ENCODE measurements around the gene DAGLB. TPM values are rescaled to one million over a fixed set of nuclear protein-coding genes. Genes with fewer than 3 reads are reported as not detected.

The DAGLB gene
- total RNA-seq, 1 donor from 2014 or later = 19.3 TPM

DNA sequence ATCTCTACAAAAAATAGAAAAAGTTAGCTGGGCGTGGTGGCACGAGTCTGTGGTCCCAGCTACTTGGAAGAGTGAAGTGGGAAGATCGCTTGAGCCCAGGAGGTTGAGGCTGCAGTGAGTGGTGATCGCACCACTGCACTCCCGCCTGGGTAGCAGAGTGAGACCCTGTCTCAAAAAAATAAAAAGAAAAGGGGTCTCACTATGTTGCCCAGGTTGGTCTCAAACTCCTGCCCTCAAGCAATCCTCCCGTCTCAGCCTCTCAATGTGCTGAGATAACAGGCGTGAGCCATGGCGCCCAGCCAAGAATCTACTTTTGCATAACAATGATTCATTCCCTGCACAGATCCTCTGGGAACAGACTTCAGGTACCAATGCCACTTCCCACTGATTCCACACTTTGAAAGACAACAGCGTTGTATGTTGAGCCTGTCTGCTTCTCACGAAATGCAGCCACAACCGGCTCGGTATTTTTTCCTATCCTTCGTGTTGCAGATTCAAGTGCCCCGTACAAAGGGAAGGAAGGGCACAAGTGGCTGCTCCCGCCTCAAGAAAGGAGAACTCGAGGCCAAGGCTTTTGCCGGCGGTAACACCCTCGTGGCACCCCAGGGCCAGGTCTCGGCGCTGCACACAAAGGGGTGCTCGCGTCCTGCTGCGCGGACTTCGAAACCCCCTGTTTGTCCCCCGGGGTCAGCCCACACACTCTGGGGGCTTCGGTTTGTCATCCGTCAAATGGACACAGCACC is 745 bp downstream of the DAGLB start:
- Histone ChIP-seq H3K27ac (ENCODE audit: low read depth, low read length) (peak overlapping the region; percentile 92), H3K36me3 (ENCODE audit: control insufficient read depth in 3 of 3, insufficient read depth in 3 of 3, low read length in 3 of 3) (peaks cover 16 to 28% (median 18%) of the 10 kb centered on the region in 3 donors), H3K4me3 (ENCODE audit: low read length in 3 of 3) (peak overlapping the region; percentile 92 to 97 (median 96)), H3K4me1 (ENCODE audit: control insufficient read depth in 3 of 3, insufficient read depth in 3 of 3, low read length in 3 of 3) (peaks cover 24 to 46% (median 25%) of the 10 kb centered on the region in 3 donors), H3K9me3 (ENCODE audit: control insufficient read depth in 3 of 3, low read length in 3 of 3) (no peaks in the 10 kb centered on the region), H3K27me3 (ENCODE audit: control insufficient read depth in 3 of 3, insufficient read depth in 3 of 3, low read length in 3 of 3) (no peaks in the 10 kb centered on the region), H3K9ac (ENCODE audit: low read depth in 1 of 3, low read length in 3 of 3) (peak overlapping the region; percentile 91 to 98 (median 97))

DNA sequence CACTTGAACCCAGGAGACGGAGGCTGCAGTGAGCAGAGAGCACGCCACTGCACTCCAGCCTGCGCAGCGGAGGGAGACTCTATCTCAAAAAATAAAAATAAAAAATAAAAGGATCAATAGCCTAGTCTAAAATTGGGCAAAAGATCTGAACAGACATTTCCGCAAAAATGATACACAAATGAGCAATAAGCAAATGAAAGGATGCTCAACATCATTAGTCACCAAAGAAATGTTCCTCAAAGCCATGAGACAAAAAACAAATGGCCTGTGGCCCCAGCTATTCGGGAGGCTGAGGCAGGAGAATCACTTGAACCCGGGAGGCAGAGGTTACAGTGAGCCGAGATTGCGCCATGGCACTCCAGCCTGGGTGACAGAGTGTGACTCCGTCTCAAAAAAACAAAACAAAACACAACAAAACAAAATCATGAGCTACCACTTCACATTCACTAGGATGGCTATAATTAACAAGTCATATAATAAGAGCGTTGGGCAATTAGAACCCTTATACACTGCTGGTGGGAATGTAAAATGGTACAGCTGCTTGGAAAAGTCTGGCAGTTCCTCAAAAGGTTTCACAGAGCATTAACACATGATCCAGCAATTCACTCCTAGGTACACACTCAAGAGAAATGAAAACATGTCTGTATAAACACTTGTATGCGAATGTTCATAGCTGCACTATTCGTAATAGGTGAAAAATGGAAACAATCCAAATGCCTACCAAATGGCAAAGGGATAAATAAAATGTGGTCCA is 3.1 kb downstream of the DAGLB start:
- peak overlapping the region; percentile 63 for H3K27ac ChIP-seq (ENCODE audit: low read depth, low read length)
- H3K4me3 ChIP-seq (ENCODE audit: low read length in 3 of 3) = no peak overlapping the region
- peaks cover 16 to 32% (median 21%) of the 10 kb centered on the region in 3 donors for H3K36me3 ChIP-seq (ENCODE audit: control insufficient read depth in 3 of 3, insufficient read depth in 3 of 3, low read length in 3 of 3)
- H3K9ac ChIP-seq (ENCODE audit: low read depth in 1 of 3, low read length in 3 of 3) = no peak overlapping the region
- no peaks in the 10 kb centered on the region for H3K9me3 ChIP-seq (ENCODE audit: control insufficient read depth in 3 of 3, low read length in 3 of 3)
- H3K4me1 ChIP-seq (ENCODE audit: control insufficient read depth in 3 of 3, insufficient read depth in 3 of 3, low read length in 3 of 3) = peaks cover 24 to 57% (median 31%) of the 10 kb centered on the region in 3 donors
- H3K27me3 ChIP-seq (ENCODE audit: control insufficient read depth in 3 of 3, insufficient read depth in 3 of 3, low read length in 3 of 3) = no peaks in the 10 kb centered on the region

DNA sequence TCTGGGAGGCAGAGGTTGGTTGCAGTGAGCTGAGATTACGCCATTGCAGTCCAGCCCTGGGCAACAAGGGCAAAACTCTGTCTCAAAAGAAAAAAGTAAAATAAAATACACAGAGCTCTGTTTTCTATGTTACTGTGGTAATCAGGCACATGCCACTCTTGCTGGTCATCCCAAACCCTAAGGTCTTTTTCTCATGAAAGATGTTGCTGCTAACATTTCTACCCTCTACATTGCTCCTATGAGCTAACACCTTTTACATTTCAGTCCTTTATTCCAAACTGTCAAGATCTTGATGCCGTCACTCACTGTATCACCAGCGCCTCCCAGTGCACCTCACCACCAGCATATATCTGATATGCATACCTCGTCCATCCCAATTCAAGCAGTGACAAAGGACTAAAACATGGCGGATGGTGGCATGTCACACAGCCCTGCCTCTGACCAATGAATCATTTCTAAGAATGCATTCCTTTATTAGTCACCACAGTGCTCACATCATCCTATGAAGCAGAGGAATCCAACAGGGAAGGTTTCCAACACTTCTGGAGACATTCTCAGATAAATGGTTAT is 4.3 kb downstream of the DAGLB start:
- peaks cover 34 to 69% (median 42%) of the 10 kb centered on the region in 3 donors for H3K4me1 ChIP-seq (ENCODE audit: control insufficient read depth in 3 of 3, insufficient read depth in 3 of 3, low read length in 3 of 3)
- no peaks in the 10 kb centered on the region for H3K27me3 ChIP-seq (ENCODE audit: control insufficient read depth in 3 of 3, insufficient read depth in 3 of 3, low read length in 3 of 3)
- H3K36me3 ChIP-seq (ENCODE audit: control insufficient read depth in 3 of 3, insufficient read depth in 3 of 3, low read length in 3 of 3) = peaks cover 16 to 32% (median 21%) of the 10 kb centered on the region in 3 donors
- no peaks in the 10 kb centered on the region for H3K9me3 ChIP-seq (ENCODE audit: control insufficient read depth in 3 of 3, low read length in 3 of 3)
- no peak overlapping the region for H3K4me3 ChIP-seq (ENCODE audit: low read length in 3 of 3)
- peak overlapping the region; percentile 63 for H3K27ac ChIP-seq (ENCODE audit: low read depth, low read length)
- H3K9ac ChIP-seq (ENCODE audit: low read depth in 1 of 3, low read length in 3 of 3) = no peak overlapping the region

DNA sequence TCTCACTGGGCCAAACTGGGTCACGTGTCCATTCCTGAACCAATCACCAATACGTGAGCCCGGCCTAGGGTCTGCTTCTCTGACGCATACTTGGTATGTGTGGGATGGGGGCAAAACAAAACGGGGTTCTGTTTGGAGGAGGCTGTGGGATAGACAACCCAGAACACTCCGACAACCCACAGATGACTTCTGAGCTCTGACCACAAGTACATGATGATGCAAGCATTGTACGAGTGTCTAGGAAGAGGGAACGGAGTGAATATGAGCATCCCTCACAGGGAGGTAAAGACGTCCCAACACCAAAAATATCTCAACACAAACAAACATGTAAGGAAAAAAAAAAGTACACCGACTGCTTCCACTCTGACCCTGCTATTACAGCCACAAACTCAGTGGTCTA is 5.6 kb downstream of the DAGLB start:
- no peak overlapping the region for H3K4me3 ChIP-seq (ENCODE audit: low read length in 3 of 3)
- H3K9ac ChIP-seq (ENCODE audit: low read depth in 1 of 3, low read length in 3 of 3) = peak overlapping the region in 1 of 3 donors; percentile 33
- peaks cover 16 to 32% (median 21%) of the 10 kb centered on the region in 3 donors for H3K36me3 ChIP-seq (ENCODE audit: control insufficient read depth in 3 of 3, insufficient read depth in 3 of 3, low read length in 3 of 3)
- H3K4me1 ChIP-seq (ENCODE audit: control insufficient read depth in 3 of 3, insufficient read depth in 3 of 3, low read length in 3 of 3) = peaks cover 40 to 71% (median 49%) of the 10 kb centered on the region in 3 donors
- peak overlapping the region; percentile 22 for H3K27ac ChIP-seq (ENCODE audit: low read depth, low read length)
- H3K27me3 ChIP-seq (ENCODE audit: control insufficient read depth in 3 of 3, insufficient read depth in 3 of 3, low read length in 3 of 3) = no peaks in the 10 kb centered on the region
- no peaks in the 10 kb centered on the region for H3K9me3 ChIP-seq (ENCODE audit: control insufficient read depth in 3 of 3, low read length in 3 of 3)

DNA sequence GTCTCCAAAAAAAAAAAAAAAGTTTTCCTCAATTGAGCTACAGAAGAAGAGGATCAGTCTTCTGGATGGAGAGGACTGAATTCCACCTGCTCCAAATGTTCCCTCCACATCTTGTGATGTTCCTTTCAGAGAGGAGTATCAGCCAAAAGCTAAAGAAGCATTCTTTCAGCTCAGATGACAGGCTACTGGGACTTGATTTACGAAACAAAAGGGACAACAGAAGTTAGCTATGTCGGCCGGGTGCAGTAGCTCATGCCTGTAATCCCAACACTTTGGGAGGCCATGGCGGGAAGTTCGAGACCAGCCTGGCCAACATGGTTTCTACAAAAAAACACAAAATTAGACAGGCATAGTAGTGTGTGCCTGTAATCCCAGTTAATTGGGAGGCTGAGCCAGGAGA is 7.4 kb downstream of the DAGLB start:
- H3K36me3 ChIP-seq (ENCODE audit: control insufficient read depth in 3 of 3, insufficient read depth in 3 of 3, low read length in 3 of 3) = peaks cover 13 to 30% (median 19%) of the 10 kb centered on the region in 3 donors
- no peak overlapping the region for H3K27ac ChIP-seq (ENCODE audit: low read depth, low read length)
- H3K9me3 ChIP-seq (ENCODE audit: control insufficient read depth in 3 of 3, low read length in 3 of 3) = no peaks in the 10 kb centered on the region
- H3K4me3 ChIP-seq (ENCODE audit: low read length in 3 of 3) = no peak overlapping the region
- H3K9ac ChIP-seq (ENCODE audit: low read depth in 1 of 3, low read length in 3 of 3) = no peak overlapping the region
- no peaks in the 10 kb centered on the region for H3K27me3 ChIP-seq (ENCODE audit: control insufficient read depth in 3 of 3, insufficient read depth in 3 of 3, low read length in 3 of 3)
- H3K4me1 ChIP-seq (ENCODE audit: control insufficient read depth in 3 of 3, insufficient read depth in 3 of 3, low read length in 3 of 3) = peaks cover 34 to 64% (median 44%) of the 10 kb centered on the region in 3 donors

DNA sequence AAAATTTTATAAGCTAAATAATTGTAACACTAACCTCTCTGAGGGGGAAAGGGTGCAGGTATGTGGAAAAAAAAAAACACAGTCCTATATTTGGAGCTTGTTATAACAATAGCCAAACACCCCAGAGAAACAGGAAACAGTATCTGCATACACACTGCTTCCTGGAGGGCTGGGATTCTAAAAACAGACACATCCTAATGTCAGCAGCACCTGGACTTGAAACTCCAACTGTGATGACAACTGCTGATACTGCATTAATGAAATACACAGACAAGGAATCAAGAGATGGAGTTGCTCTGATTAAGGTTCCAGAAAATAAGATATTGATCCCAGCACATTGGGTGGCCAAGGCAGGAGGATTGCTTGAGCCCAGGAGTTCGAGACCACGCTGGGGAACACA is 9.3 kb downstream of the DAGLB start:
- Histone ChIP-seq H3K4me1 (ENCODE audit: control insufficient read depth in 3 of 3, insufficient read depth in 3 of 3, low read length in 3 of 3) (peaks cover 22 to 46% (median 35%) of the 10 kb centered on the region in 3 donors), H3K9ac (ENCODE audit: low read depth in 1 of 3, low read length in 3 of 3) (peak overlapping the region in 1 of 3 donors; percentile 8), H3K36me3 (ENCODE audit: control insufficient read depth in 3 of 3, insufficient read depth in 3 of 3, low read length in 3 of 3) (peaks cover 13 to 15% (median 13%) of the 10 kb centered on the region in 3 donors), H3K27me3 (ENCODE audit: control insufficient read depth in 3 of 3, insufficient read depth in 3 of 3, low read length in 3 of 3) (no peaks in the 10 kb centered on the region), H3K27ac (ENCODE audit: low read depth, low read length) (peak overlapping the region; percentile 65), H3K4me3 (ENCODE audit: low read length in 3 of 3) (peak overlapping the region in 1 of 3 donors; percentile 23), H3K9me3 (ENCODE audit: control insufficient read depth in 3 of 3, low read length in 3 of 3) (no peaks in the 10 kb centered on the region)

DNA sequence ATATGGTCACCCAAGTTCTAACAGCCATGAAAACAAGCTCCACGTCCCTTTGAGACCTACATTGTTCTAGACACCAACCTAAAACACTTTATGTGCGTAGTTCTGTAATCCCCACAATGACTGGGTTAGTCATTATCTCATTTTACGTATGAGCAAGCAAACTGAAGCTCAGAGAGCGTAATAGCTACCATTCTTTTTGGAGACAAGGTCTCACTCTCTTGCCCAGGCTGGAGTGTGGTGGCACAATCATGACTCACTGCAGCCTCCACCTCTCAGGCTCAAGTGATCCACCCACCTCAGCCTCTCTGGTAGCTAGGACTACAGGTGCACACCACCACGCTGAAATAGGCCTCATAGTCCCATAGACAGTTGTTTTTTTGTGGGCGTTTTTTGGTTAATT is 10.5 kb downstream of the DAGLB start:
- Histone ChIP-seq H3K27me3 (ENCODE audit: control insufficient read depth in 3 of 3, insufficient read depth in 3 of 3, low read length in 3 of 3) (no peaks in the 10 kb centered on the region), H3K36me3 (ENCODE audit: control insufficient read depth in 3 of 3, insufficient read depth in 3 of 3, low read length in 3 of 3) (peaks cover 7 to 9% (median 8%) of the 10 kb centered on the region in 3 donors), H3K4me1 (ENCODE audit: control insufficient read depth in 3 of 3, insufficient read depth in 3 of 3, low read length in 3 of 3) (peaks cover 22 to 39% (median 35%) of the 10 kb centered on the region in 3 donors), H3K27ac (ENCODE audit: low read depth, low read length) (peak overlapping the region; percentile 40), H3K9ac (ENCODE audit: low read depth in 1 of 3, low read length in 3 of 3) (no peak overlapping the region), H3K4me3 (ENCODE audit: low read length in 3 of 3) (no peak overlapping the region), H3K9me3 (ENCODE audit: control insufficient read depth in 3 of 3, low read length in 3 of 3) (no peaks in the 10 kb centered on the region)

DNA sequence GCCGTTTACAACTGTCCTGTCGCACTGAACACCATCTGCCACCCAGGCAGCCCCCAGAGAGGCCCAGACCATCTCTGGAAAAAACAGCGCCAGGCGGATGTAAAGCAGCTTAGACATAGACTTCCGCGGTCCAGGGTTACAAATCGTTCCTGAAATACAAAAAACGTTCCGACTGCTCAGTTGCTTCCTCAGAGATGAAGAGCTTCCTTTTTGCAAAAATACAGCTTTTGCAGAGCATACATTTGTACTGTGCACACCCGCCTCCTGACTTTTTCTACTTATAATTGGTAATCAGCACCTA is 11.4 kb downstream of the DAGLB start:
- Histone ChIP-seq H3K9ac (ENCODE audit: low read depth in 1 of 3, low read length in 3 of 3) (peak overlapping the region in 1 of 3 donors; percentile 12), H3K4me1 (ENCODE audit: control insufficient read depth in 3 of 3, insufficient read depth in 3 of 3, low read length in 3 of 3) (peaks cover 22 to 33% (median 31%) of the 10 kb centered on the region in 3 donors), H3K4me3 (ENCODE audit: low read length in 3 of 3) (no peak overlapping the region), H3K27ac (ENCODE audit: low read depth, low read length) (peak overlapping the region; percentile 38), H3K36me3 (ENCODE audit: control insufficient read depth in 3 of 3, insufficient read depth in 3 of 3, low read length in 3 of 3) (peaks cover 7 to 11% (median 7%) of the 10 kb centered on the region in 3 donors), H3K9me3 (ENCODE audit: control insufficient read depth in 3 of 3, low read length in 3 of 3) (no peaks in the 10 kb centered on the region), H3K27me3 (ENCODE audit: control insufficient read depth in 3 of 3, insufficient read depth in 3 of 3, low read length in 3 of 3) (no peaks in the 10 kb centered on the region)

DNA sequence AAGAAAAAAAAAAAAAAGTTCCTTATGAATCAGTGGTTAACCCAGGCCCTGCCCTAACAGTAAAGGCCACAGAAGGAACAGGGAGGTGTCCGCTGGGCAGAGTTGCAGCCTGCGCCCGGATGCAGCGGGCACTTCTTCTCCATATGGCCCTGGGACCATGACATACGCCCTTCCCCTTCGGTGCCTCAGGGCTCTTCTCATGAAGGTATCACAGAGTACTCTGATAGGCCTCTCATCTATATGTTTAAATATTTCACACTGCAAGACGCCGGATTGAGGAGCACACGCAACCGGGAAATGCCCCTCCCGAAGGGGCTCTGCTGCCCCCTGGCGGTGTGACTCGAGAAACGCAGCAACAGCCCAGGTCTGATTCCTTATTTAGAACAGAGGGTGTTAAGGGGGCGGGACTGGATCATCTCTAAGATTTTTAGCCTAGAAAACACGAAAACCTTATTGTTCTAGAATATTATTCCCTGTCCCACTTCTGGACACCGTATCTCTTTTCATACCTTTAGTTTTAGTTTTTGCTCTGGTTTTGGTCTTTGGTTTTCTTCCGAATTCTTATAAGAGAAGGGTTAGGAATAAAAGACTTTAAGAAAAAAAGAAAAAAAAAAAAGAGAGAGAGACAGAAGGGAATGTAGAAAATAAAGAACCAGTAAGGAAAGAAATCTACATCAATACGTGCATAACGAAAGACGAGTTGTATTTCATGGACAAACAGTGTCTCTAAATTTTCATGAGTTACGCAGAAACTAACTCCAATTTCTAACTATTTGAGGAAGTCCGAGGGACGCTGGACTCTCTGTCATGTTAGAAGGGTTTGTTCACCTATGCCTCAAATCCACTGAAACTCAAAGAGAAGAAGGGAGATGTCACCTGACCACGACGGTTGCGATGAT is 12.0 kb downstream of the DAGLB start:
- H3K36me3 ChIP-seq (ENCODE audit: control insufficient read depth in 3 of 3, insufficient read depth in 3 of 3, low read length in 3 of 3) = peaks cover 7 to 12% (median 11%) of the 10 kb centered on the region in 3 donors
- peak overlapping the region in 1 of 3 donors; percentile 41 for H3K4me3 ChIP-seq (ENCODE audit: low read length in 3 of 3)
- H3K27ac ChIP-seq (ENCODE audit: low read depth, low read length) = peak overlapping the region; percentile 38
- no peaks in the 10 kb centered on the region for H3K9me3 ChIP-seq (ENCODE audit: control insufficient read depth in 3 of 3, low read length in 3 of 3)
- peak overlapping the region in 1 of 3 donors; percentile 12 for H3K9ac ChIP-seq (ENCODE audit: low read depth in 1 of 3, low read length in 3 of 3)
- no peaks in the 10 kb centered on the region for H3K27me3 ChIP-seq (ENCODE audit: control insufficient read depth in 3 of 3, insufficient read depth in 3 of 3, low read length in 3 of 3)
- H3K4me1 ChIP-seq (ENCODE audit: control insufficient read depth in 3 of 3, insufficient read depth in 3 of 3, low read length in 3 of 3) = peaks cover 22 to 32% (median 31%) of the 10 kb centered on the region in 3 donors

All from skeletal muscle tissue (tissue), 4 donors.